ENCODE data around the gene MCAM. TPM values are rescaled to one million over a fixed set of nuclear protein-coding genes. Genes with fewer than 3 reads are reported as not detected.
A peak's percentile ranks its signal among the peaks of the same experiment; 100 is the strongest.

The MCAM gene
- polyA plus RNA-seq, 3 donors from 2014 or later, result not detected

DNA sequence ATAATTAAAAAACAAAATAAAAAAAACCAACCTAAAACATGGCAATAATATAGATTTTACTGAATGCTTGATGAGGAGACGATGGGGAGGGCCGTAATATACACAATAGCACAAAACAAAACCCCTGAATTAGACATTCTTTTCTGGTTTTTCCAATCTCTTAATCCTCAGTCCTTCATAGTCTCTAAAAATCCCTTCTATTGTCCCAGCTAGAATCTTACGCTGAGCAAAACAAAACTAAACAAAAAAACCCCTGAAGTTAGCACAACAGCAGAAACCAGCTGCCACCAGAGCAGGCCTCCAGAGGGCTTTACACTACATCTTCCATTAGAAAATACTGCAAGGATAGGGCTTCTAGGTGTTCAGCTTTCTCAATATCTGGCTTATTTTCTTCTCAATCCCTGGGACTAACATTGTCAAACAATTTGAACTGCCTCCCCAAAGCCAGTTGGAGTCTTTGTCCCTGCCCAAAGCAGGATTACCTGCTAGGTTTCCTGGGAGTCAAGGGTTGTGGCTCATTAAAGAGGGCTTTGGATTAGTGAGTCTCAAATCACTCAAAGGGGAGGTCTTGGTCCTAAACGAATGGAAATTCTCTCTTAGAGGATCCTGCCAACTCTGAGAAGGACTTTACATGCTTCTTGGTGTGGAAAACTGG, 15.3 kb upstream of the MCAM start:
- Mint-ChIP-seq H3K9me3 (no peaks in the 10 kb centered on the region), H3K27me3 (ENCODE audit: low read depth in 3 of 3) (peaks cover 6 to 16% (median 9%) of the 10 kb centered on the region in 3 donors), H3K27ac (peak overlapping the region in 2 of 6 donors; percentile 36 to 97), H3K4me3 (peak overlapping the region in 3 of 5 donors; percentile 94 to 99 (median 95)), H3K4me1 (peaks cover 17 to 26% of the 10 kb centered on the region in 2 donors), H3K36me3 (peaks cover 0 to 5% (median 0%) of the 10 kb centered on the region in 3 donors)
- no peak for DNase-seq

DNA sequence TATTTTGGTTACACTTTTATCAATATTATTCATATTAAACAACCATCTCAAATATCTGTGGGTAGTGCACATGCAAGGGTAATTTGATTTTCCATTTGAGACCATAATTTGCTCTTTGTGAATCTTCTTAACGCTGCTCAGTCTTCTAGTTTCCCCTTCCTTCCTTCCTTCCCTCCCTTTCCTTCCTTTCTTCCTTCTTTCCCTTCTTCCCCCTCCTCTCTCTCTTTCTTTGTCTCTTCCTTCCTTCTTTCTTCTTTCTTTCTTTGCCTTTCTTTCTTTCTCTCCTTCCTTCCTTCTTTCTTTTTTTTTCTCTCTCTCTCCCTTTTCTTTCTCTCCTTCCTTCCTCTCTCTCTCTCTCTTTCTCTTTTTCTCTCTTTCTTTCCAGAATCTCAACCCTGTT, 13.3 kb upstream of the MCAM start:
- Mint-ChIP-seq H3K36me3 (no peaks in the 10 kb centered on the region), H3K27me3 (ENCODE audit: low read depth in 3 of 3) (peaks cover 6 to 16% (median 9%) of the 10 kb centered on the region in 3 donors), H3K9me3 (no peaks in the 10 kb centered on the region), H3K4me1 (peaks cover 15 to 17% of the 10 kb centered on the region in 2 donors), H3K4me3 (no peak overlapping the region), H3K27ac (no peak overlapping the region)
- DNase-seq, result no peak

GRCh38 chr11:119329320-119329719, 12.4 kb upstream of the MCAM start:
- no peak for DNase-seq
- Mint-ChIP-seq H3K27ac (no peak overlapping the region), H3K4me3 (no peak overlapping the region), H3K9me3 (no peaks in the 10 kb centered on the region), H3K27me3 (ENCODE audit: low read depth in 3 of 3) (peaks cover 3 to 10% (median 6%) of the 10 kb centered on the region in 3 donors), H3K4me1 (peaks cover 7 to 9% of the 10 kb centered on the region in 2 donors), H3K36me3 (no peaks in the 10 kb centered on the region)

DNA sequence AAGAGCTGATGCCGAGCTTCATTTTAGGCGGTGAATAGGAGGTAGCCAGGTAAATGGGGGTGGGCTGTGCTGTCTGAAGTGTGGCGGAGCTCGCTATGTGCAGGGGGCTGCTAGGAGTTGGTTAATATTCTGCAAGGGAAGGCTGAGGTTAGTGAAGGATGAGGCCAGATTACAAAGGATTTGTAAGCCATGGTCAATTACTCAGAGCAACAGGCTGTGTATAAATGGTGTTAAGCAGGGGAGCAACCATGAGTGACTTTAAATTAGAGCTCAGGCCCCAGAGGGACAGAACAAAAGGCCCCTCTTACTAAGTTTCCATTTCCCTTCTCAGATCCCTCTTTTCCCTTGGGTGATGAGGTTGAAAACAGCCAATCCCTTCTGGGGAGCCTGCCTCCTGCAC, 7.3 kb upstream of the MCAM start:
- Mint-ChIP-seq H3K4me1 (peaks cover 0 to 12% of the 10 kb centered on the region in 2 donors), H3K9me3 (no peaks in the 10 kb centered on the region), H3K27me3 (ENCODE audit: low read depth in 3 of 3) (peaks cover 2 to 12% (median 3%) of the 10 kb centered on the region in 3 donors), H3K36me3 (no peaks in the 10 kb centered on the region), H3K27ac (no peak overlapping the region), H3K4me3 (no peak overlapping the region)
- DNase-seq, result no peak

GRCh38 chr11:119323532-119324033, 6.7 kb upstream of the MCAM start:
- peaks cover 2 to 9% (median 4%) of the 10 kb centered on the region in 3 donors for H3K27me3 Mint-ChIP-seq (ENCODE audit: low read depth in 3 of 3)
- H3K4me1 Mint-ChIP-seq, result peaks cover 5 to 15% of the 10 kb centered on the region in 2 donors
- no peaks in the 10 kb centered on the region for H3K36me3 Mint-ChIP-seq
- H3K4me3 Mint-ChIP-seq, result peak overlapping the region in 3 of 5 donors; percentile 15 to 54 (median 36)
- H3K9me3 Mint-ChIP-seq, result no peaks in the 10 kb centered on the region
- no peak overlapping the region for H3K27ac Mint-ChIP-seq
- DNase-seq, result peak; percentile 58 to 69 (median 59)

GRCh38 chr11:119322921-119323531, 6.1 kb upstream of the MCAM start:
- Mint-ChIP-seq H3K9me3 (no peaks in the 10 kb centered on the region), H3K36me3 (no peaks in the 10 kb centered on the region), H3K4me1 (peaks cover 7 to 16% of the 10 kb centered on the region in 2 donors), H3K27ac (no peak overlapping the region), H3K27me3 (ENCODE audit: low read depth in 3 of 3) (peaks cover 0 to 9% (median 4%) of the 10 kb centered on the region in 3 donors), H3K4me3 (peak overlapping the region in 1 of 5 donors; percentile 15)
- no peak for DNase-seq

DNA sequence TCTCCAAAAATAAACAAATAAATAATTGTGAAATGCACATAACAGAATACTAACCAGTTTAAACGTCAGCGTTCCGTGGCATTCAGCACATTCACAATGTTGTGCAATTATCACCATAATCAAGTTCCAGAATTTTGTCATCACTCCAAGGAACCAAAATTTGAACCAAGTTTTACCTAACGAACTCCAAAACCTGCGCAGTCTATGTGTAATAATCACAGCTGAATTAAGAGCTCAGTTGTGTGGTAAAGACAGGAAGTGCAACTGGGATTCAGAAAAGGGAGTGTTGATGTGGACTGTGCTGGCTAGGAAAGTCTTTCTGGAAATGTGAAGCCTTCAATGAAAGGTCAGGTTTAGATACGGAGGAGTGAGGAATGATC, 5.4 kb upstream of the MCAM start:
- Mint-ChIP-seq H3K27me3 (ENCODE audit: low read depth in 3 of 3) (peaks cover 0 to 11% (median 4%) of the 10 kb centered on the region in 3 donors), H3K4me1 (peaks cover 7 to 16% of the 10 kb centered on the region in 2 donors), H3K9me3 (no peaks in the 10 kb centered on the region), H3K36me3 (no peaks in the 10 kb centered on the region), H3K4me3 (peak overlapping the region; percentile 0 to 84 (median 78)), H3K27ac (no peak overlapping the region)
- DNase-seq, result no peak

- H3K4me1 Mint-ChIP-seq, result peaks cover 7 to 18% of the 10 kb centered on the region in 2 donors
- DNase-seq, result peak; percentile 58 to 62 (median 61)
- peaks cover 0 to 11% (median 4%) of the 10 kb centered on the region in 3 donors for H3K27me3 Mint-ChIP-seq (ENCODE audit: low read depth in 3 of 3)
- H3K4me3 Mint-ChIP-seq, result peak overlapping the region; percentile 78 to 87 (median 81)
- no peaks in the 10 kb centered on the region for H3K9me3 Mint-ChIP-seq
- H3K36me3 Mint-ChIP-seq, result no peaks in the 10 kb centered on the region
- peak overlapping the region in 3 of 6 donors; percentile 65 to 81 (median 65) for H3K27ac Mint-ChIP-seq
These were observed 4.0 kb upstream of the MCAM start for GRCh38 chr11:119320776-119321524.

DNA sequence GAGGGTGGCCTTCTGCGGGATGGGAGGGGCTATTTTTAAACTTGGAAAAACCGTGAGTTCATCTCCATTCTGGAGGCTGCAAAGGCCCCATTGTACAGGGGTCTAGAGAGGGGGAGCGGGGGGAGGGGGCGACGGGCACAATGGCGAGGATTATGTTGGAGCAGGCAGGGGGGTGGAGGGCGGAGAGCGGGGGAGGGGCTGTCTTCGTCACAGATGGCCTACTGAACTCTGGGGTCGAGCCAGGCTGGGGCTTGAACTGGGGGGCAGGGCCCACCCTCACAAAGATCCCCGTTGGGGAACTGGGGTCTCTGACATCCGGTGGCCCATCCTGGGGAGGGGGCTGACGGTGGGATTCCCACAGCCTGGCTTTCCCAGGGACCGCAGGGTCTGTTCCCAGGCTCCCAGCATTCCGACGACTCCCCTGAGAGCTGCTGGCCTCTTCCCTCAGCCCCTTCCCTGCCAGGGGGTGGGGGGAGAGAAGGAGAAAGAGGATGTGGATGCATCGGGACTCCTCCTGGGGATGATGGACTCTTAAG, 3.4 kb upstream of the MCAM start:
- H3K4me3 Mint-ChIP-seq, result peak overlapping the region in 3 of 5 donors; percentile 50 to 64 (median 52)
- H3K36me3 Mint-ChIP-seq, result no peaks in the 10 kb centered on the region
- H3K27me3 Mint-ChIP-seq (ENCODE audit: low read depth in 3 of 3), result peaks cover 0 to 14% (median 4%) of the 10 kb centered on the region in 3 donors
- H3K9me3 Mint-ChIP-seq, result no peaks in the 10 kb centered on the region
- no peak for DNase-seq
- H3K27ac Mint-ChIP-seq, result no peak overlapping the region
- H3K4me1 Mint-ChIP-seq, result peaks cover 7 to 24% of the 10 kb centered on the region in 2 donors

DNA sequence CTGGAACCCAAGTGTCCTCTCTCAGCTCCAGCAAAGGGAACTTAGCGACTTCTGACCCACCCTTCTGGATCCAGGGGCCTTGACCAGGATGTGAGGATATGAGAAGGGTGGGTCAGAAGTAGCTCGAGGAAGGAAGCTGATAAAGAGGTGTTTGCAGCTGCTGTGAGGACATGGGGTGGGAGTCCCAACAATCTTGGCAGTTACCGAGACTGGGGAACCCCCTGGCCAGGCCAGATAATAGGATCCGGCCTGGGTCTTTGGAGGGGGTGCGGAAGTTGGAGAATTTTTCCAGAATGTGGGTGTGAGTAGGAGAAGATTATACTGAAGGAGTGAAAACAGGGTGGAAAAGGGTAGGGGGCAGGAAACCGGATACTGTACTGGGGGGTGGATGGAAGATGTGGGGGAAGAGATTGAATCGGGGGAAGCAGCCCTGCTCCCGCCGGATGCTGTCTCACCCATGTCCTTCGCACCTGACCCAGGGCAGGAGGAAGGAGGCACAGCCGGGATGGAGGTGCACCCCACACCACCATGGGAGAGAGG, 2.8 kb upstream of the MCAM start:
- Mint-ChIP-seq H3K27me3 (ENCODE audit: low read depth in 3 of 3) (peaks cover 0 to 14% (median 4%) of the 10 kb centered on the region in 3 donors), H3K4me1 (peaks cover 7 to 25% of the 10 kb centered on the region in 2 donors), H3K4me3 (peak overlapping the region; percentile 29 to 79 (median 52)), H3K36me3 (no peaks in the 10 kb centered on the region), H3K27ac (peak overlapping the region in 1 of 6 donors; percentile 62), H3K9me3 (no peaks in the 10 kb centered on the region)
- DNase-seq, result no peak

GRCh38 chr11:119319136-119319699, 2.3 kb upstream of the MCAM start:
- Mint-ChIP-seq H3K4me1 (peaks cover 7 to 25% of the 10 kb centered on the region in 2 donors), H3K27ac (peak overlapping the region in 2 of 6 donors; percentile 28 to 69), H3K4me3 (peak overlapping the region; percentile 25 to 79 (median 49)), H3K36me3 (no peaks in the 10 kb centered on the region), H3K27me3 (ENCODE audit: low read depth in 3 of 3) (peaks cover under 1 to 15% (median 4%) of the 10 kb centered on the region in 3 donors), H3K9me3 (no peaks in the 10 kb centered on the region)
- DNase-seq, result no peak

DNA sequence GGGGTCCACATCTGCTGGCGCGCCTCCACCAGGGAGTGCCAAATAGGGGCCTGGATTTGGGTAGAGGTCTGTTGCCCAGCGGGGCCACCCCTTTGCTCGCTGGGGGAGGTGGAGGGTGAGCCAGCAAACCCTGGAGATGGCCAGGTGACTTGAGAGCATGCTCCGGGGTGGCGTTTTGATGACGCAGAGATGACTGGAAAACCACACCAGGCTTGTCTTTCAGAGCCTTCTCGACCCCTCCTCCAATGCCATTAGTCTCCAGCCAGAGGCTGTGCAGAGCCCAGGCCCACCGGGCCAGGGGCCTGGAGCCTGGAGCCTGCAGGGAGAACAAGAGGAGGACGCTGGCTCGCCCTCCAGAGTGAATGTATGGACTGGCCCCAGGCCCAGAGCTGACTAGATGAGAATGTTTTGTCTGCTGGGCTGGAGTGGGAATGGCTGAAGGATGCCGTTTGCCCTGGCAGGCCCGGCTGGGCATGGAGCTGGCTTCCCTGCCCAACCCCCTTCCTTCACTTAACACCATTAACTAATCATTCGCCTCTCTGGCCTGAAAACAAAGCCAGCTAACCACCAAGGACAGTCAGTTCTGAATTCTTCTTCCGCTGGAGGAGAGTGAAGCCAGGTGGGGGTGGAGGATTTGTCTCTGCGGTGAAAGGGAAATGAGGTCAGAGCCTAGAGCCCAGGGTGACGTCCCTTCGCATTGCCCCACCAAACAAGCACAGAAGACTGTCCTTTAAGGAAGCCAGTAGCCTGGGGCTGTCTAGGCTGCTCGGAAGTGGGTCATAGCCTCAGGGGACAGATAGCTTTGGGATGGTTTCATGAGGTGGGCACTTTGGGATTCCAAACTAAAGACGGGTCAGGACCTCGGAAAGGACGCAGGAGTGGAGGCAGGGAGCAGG, 1.6 kb upstream of the MCAM start:
- peaks cover 2 to 14% (median 3%) of the 10 kb centered on the region in 3 donors for H3K27me3 Mint-ChIP-seq (ENCODE audit: low read depth in 3 of 3)
- H3K9me3 Mint-ChIP-seq, result no peaks in the 10 kb centered on the region
- H3K4me3 Mint-ChIP-seq, result peak overlapping the region in 4 of 5 donors; percentile 16 to 49 (median 30)
- peaks cover 7 to 25% of the 10 kb centered on the region in 2 donors for H3K4me1 Mint-ChIP-seq
- peak in 2 of 3 donors; percentile 19 to 34 for DNase-seq
- H3K27ac Mint-ChIP-seq, result peak overlapping the region in 3 of 6 donors; percentile 22 to 69 (median 37)
- H3K36me3 Mint-ChIP-seq, result no peaks in the 10 kb centered on the region

Measured in immature natural killer cell (primary cell).